GM19372 (cell line): ENCODE results near the gene CCS.
"Not testable (repeated sequence)": the region's sequence is repeated elsewhere in the genome, so short reads cannot be mapped to it uniquely, and the experiment has no call there.

Experiments
- ATAC-seq: cut with Tn5 transposase; IDR thresholded peaks from one replicate; pipeline ENCODE4 v1.9.1; 2021; ENCODE audit warnings: mild to moderate bottlenecking, low read depth, moderate library complexity; ENCODE audit not compliant: unreplicated experiment

The CCS gene, protein sequence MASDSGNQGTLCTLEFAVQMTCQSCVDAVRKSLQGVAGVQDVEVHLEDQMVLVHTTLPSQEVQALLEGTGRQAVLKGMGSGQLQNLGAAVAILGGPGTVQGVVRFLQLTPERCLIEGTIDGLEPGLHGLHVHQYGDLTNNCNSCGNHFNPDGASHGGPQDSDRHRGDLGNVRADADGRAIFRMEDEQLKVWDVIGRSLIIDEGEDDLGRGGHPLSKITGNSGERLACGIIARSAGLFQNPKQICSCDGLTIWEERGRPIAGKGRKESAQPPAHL

GRCh38 chr11:66592457-66593302, at the start of gene CCS, which contains the start of gene CCDC87:
Gene CCS, plus strand, starts transcription at chr11:66593185. Its CDS starts 77 bp downstream, at chr11:66593262.
Gene CCDC87, minus strand, starts transcription at chr11:66593063. Its CDS starts 48 bp downstream, at chr11:66593015.
- peak; percentile 91 for ATAC-seq

DNA sequence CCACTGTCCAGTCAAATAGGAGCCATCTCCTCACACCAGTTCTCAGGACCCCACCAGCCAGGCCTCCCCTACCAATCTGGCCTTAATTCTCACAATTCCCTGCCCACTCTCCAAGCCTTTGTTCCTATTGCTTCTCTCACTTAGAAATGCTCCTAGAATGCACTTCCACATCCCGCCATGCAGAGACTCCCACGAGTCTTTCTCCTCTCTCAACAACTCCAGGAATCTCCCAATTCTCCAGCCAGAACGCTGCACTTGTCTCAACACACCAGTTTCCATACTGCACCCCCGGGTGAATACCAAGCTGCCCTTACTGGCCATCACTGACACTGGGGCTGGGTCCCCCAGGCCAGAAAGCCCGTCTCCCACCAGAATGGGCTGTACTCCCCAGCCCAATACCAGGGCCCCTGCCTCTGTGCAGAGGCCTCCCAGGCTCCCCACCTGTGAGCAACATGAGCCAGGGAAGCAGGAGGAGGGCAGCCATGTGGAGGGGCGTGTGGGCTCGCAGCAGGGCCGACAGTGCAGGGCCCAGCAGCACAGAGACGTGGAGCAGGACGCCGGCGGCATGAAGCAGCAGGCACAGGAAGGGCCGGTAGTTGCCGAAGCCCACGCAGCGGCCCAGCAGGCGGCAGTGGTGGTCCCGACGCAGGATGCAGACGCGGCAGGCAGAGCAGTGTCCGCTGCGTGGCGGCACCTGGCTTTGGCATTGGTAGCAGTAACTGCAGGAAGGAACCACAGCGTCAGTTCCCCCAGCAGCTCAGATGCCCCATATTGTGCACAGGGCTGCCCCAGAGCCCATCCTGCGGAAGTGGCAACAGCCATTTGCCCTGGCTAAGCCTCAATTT, 49.5 kb upstream of the CCS start:
- no peak for ATAC-seq

GRCh38 chr11:66544952-66545351, 48.0 kb upstream of the CCS start:
- ATAC-seq = not testable (repeated sequence)

- peak; percentile 90 for ATAC-seq
These were observed 47.2 kb upstream of the CCS start, which contains the start of gene ZDHHC24 for GRCh38 chr11:66545701-66546367. Gene ZDHHC24, minus strand, starts transcription at chr11:66546048. Its CDS starts 45 bp downstream, at chr11:66546003.

GRCh38 chr11:66546368-66546965, 46.5 kb upstream of the CCS start, which contains the start of gene ACTN3:
Gene ACTN3, plus strand, starts transcription at chr11:66546903. Its CDS starts 35 bp downstream, at chr11:66546938.
- peak; percentile 3 for ATAC-seq

- no peak for ATAC-seq
These were observed 45.9 kb upstream of the CCS start for GRCh38 chr11:66546966-66547661.

DNA sequence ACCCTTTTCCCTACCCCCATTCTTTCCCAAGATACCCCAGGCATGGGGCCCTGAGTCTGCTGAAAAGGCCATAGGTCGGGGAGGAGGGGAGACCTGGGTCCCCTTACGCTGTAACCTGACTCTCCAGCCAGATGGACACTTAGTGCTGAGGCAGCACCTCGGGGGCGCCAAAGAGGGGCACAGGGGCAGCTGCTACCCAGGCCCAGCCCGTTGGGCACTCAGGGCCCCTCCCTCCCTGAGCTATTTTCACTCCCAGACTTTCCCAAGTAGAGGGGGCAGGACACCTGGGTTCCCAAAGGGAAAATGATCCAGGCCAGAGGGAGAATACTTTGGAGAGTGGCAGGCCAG, 45.3 kb upstream of the CCS start:
- ATAC-seq = no peak

GRCh38 chr11:66548041-66548440, 44.9 kb upstream of the CCS start:
- no peak for ATAC-seq

GRCh38 chr11:66548774-66549630, 44.0 kb upstream of the CCS start:
- no peak for ATAC-seq

DNA sequence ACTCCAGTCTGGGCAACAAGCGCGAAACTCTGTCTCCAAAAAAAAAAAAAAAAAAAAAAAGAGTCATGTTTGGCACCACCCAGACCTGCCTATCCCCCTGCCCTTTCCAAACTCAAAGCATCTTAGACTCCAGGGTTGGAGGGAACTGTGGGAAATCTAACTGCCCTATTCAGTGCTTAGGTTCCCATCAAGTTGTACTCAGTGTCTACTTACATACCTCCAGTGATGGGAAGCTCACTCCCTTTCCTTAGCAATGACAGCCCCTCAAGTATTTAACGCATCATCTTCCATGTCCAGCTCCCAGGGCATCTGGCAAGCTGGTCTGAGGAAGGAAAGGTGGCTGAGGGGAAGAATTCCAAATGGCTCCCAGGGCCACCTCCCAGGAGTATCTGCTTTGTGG, 43.3 kb upstream of the CCS start:
- ATAC-seq = no peak

DNA sequence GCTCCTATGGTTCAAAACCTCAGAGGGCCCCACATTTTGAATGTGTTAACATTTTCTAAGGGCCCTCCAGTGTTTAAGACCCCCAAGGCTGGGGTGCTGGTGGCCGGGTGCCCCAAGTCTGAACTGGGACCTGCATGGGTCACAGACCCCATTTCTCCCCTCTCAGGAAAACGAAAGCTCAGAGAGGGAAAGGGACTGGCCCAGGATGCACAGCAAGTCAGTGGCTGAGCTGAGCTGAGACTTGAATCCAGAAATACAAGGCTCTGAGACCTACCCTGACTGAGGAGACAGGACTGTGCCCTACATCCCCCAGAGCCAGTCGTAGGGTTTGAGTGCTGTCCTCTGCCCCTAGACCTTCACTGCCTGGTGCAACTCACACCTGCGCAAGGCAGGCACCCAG, 42.1 kb upstream of the CCS start:
- no peak for ATAC-seq

- ATAC-seq = no peak
These were observed 38.4 kb upstream of the CCS start for GRCh38 chr11:66554602-66555001.

- ATAC-seq = no peak
These were observed 37.6 kb upstream of the CCS start for GRCh38 chr11:66555416-66555815.

- ATAC-seq = no peak
These were observed 36.9 kb upstream of the CCS start for GRCh38 chr11:66556086-66556485.

DNA sequence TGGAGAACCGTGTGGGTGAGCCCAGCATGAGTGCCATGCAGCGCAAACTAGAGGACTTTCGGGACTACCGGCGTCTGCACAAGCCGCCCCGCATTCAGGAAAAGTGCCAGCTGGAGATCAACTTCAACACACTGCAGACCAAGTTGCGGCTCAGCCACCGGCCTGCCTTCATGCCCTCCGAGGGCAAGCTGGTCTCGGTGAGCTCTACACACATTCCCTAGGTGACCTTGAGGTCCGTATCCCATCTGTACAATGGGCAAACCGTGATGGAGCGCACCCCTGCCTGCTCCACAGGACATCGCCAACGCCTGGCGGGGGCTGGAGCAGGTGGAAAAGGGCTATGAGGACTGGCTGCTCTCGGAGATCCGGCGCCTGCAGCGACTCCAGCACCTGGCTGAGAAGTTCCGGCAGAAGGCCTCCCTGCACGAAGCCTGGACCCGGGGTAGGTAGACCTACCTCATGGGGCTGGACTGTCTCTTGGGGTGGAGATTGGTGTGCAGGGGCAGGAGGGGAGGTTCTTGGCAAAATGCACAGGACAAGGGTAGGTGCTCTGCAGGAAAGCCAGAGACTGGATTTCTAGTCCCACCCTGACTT, 35.2 kb upstream of the CCS start:
- ATAC-seq = no peak

DNA sequence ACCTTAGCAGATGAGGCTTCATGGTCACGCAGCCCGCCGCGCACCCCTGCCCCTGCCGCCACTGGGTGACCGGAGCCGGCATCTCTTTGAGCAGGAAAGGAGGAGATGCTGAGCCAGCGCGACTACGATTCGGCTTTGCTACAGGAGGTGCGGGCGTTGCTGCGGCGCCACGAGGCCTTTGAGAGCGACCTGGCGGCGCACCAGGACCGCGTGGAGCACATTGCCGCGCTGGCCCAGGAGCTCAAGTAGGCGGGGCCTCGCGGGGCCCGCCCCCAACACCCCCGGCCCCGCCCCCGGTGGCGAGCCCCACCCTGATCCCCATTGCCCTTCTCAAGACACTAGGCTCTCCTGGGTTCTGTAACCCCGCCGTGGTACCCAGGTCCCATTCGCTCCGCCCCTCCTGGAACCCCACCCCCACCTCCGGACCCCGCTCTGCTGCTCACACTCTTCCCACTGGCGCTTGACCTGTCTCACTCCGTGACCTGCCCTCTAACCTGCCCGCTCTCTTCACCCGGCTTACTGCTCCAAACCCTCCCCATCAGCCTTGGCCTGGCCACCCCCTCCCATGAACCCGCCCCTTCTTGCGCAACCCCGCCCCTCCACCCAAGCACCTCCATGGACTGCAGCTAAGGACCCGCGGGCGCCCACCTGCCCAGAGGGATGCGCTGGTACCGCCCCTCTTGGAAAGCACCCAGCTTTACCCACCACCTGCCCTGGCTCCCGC, 33.7 kb upstream of the CCS start:
- no peak for ATAC-seq
